NCI-H1048 (cell line): ENCODE results near the gene GINM1.

Experiments used
- DNase-seq: peaks from one replicate; lab custom pipeline; 2025; lab: John Stamatoyannopoulos, UW

Gene GINM1

DNA sequence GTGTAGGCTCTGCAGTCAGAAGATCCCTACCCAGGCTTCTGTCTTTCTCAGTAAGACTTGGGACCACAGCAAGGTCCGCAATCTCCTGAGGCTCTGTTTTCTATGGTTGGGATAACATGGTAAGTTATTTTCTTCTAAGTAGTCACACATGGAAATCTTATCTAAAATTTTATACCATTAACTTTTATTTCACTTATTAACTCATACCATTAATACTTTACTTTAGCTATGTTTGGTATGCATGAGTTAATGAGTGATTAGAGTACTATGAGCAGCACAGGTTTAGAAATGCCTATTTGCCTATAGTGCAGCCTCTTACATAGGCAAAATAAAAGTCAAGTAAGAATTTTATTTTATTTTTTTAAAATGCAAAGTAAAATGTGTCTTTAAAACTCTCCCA lies 27.2 kb downstream of the GINM1 start:
- DNase-seq = no peak

DNA sequence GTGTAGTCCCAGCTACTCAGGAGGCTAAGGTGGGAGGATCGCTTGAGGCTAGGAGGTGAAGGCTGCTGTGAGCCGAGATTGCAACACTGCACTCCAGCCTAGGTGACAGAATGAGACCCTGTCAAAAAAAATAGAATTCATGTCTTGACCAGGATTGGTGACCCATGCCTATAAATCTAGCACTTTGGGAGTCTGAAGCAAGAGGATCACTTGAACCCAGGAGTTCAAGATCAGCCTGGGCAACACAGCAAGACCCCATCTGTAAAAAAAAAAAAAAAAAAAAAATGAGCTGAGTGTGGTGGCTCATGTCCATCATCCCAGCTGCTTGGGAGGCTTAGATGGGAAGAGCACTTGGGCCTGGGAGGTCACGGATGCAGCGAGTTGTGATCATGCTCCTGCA lies 34.3 kb downstream of the GINM1 start:
- no peak for DNase-seq

GRCh38 chr6:149608381-149608982 lies 42.3 kb downstream of the GINM1 start:
- no peak for DNase-seq

DNA sequence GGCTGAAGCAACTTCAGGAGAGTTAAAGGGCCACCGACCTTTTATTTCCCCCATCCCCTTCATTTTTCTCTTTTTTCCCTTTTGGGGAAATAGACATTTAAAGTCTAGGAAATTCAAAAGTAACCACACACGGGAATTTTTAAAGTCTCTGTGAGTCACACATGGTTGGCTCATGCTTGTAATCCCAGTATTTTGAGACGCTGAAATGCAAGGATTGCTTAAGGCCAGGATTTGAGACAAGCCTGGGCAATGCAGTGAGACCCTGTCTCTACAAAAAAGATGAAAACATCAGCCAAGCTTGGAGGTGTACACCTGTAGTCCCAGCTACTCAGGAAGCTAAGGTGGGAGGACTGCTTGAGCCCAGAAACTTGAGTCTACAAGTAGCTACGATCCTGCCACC lies 48.2 kb downstream of the GINM1 start:
- DNase-seq = no peak

- DNase-seq = no peak
Measured at GRCh38 chr6:149615805-149616204, 49.6 kb downstream of the GINM1 start.

GRCh38 chr6:149627672-149628071 lies 61.5 kb downstream of the GINM1 start:
- no peak for DNase-seq

DNA sequence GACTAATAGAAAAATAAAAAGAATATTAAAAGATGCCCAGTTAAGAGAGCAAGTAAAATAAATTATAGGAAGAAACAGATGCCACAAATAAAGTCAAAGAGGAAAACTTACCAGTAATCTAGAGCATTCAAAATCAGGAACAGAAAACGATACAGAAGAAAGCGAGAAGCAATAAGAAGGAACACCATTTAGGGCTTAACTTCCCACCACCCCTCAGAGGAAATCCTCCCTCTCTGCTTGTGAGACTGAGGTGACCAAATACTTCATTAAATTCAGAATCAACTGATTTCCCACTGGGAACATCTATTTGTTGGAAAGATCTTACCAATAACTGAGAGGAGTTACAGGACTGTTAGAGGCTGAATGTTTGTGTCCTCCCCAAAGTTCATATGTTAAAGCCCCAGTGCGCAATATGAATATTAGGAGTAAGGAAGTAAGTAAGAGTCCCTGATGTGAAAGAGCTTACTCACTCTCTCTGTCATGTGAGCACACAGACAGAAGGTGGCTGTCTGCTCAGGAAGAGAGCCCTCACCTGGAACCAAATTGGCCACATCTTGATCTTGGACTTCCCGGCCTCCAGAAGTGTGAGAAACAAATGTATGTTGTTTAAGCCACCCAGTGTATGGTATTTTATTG lies 62.8 kb downstream of the GINM1 start:
- DNase-seq = no peak

- no peak for DNase-seq
Measured at GRCh38 chr6:149634315-149634714, 68.1 kb downstream of the GINM1 start.

DNA sequence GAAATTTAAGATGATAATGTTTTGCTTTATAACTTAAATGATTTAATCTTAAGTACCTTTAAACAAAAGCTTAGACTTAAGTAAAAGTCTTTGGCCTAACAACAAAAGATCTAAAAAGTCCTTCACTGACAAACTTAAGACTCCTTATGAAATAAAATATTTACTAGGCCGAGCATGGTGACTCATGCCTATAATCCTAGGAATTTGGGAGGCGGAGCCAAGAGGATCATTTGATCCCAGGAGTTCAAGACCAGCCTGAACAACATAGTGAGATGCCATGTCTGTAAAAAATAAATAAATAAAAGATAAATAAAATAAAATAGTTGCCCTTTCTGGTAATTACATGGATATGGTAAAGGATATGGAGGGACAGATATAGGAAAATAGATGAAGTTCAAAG lies 69.9 kb downstream of the GINM1 start:
- DNase-seq = no peak
